Lung (tissue), 12 donors: ENCODE data around the gene ADAM10. TPM values are rescaled to one million over a fixed set of nuclear protein-coding genes. Genes with fewer than 3 reads are reported as not detected.
A peak's percentile ranks its signal among the peaks of the same experiment; 100 is the strongest.

ENCODE experiments used
- ATAC-seq: fragments of 200-7000 bp; cut with Tn5 transposase; one replicate; pipeline ENCODE4 v1.9.1; 2020; ENCODE audit warnings: moderate number of reproducible peaks; ENCODE audit not compliant: insufficient read depth, low FRiP score
- DNase-seq, 3 donors: peaks; one replicate each; pipeline ENCODE4 v3.0.0-alpha.2; 2013 to 2017
- H3K27ac ChIP-seq, 2 donors: one replicate each; pipeline ENCODE4 v1.5.1; 2013; ENCODE audit warnings: mild to moderate bottlenecking in 2 of 2, moderate library complexity in 2 of 2, control low read depth in 1 of 2, inconsistent platforms in 1 of 2, low read depth in 1 of 2, low read length in 1 of 2
- H3K27me3 ChIP-seq, 3 donors: one replicate each; pipeline ENCODE4 v1.5.1; 2013; ENCODE audit warnings: low read length in 2 of 3; ENCODE audit not compliant: control insufficient read depth in 3 of 3, insufficient read depth in 3 of 3
- H3K36me3 ChIP-seq, 4 donors: one replicate each; pipeline ENCODE4 v1.5.1; 2013; ENCODE audit warnings: low read length in 4 of 4, mild to moderate bottlenecking in 1 of 4, moderate library complexity in 1 of 4; ENCODE audit not compliant: control insufficient read depth in 4 of 4, insufficient read depth in 4 of 4
- H3K4me1 ChIP-seq, 5 donors: one replicate each; pipeline ENCODE4 v1.5.1; 2013; ENCODE audit warnings: low read length in 5 of 5, mild to moderate bottlenecking in 2 of 5, moderate library complexity in 1 of 5; ENCODE audit not compliant: control insufficient read depth in 5 of 5, insufficient read depth in 5 of 5
- H3K4me3 ChIP-seq: one replicate; pipeline ENCODE4 v1.5.1; 2013; ENCODE audit warnings: mild to moderate bottlenecking, control low read depth, moderate library complexity
- H3K9ac ChIP-seq, 2 donors: one replicate each; pipeline ENCODE4 v1.5.1; 2013; ENCODE audit warnings: low read length in 2 of 2, control low read depth in 1 of 2; ENCODE audit not compliant: insufficient read depth in 1 of 2
- H3K9me3 ChIP-seq, 4 donors: one replicate each; pipeline ENCODE4 v1.5.1; 2013; ENCODE audit warnings: low read length in 3 of 4, mild to moderate bottlenecking in 1 of 4, moderate library complexity in 1 of 4; ENCODE audit not compliant: control insufficient read depth in 4 of 4, insufficient read depth in 3 of 4
- CTCF ChIP-seq: IDR thresholded peaks from 2 replicates; pipeline ENCODE4 v1.5.1; 2012; ENCODE audit warnings: mild to moderate bottlenecking; ENCODE audit errors: control extremely low read depth, extremely low read depth
- WGBS, 2 donors: extraction: QIAGEN DNeasy Blood & Tissue Kit; methylation state at CpG; one replicate each; pipeline ENCODE4 v1.1.7; 2013; 5-methylcytosine and 5-hydroxymethylcytosine counted together
- polyA plus RNA-seq, 2 donors: library from polyadenylated mRNA; stranded (reverse); fragments of 200-250 nt; gene quantifications; one replicate each; pipeline ENCODE4 v1.2.1, GENCODE V29; 2013
- total RNA-seq, 2 donors: library from RNA; depleted of rRNA in 1 of 2; stranded (reverse); fragments of >200 nt in 1 of 2; gene quantifications; one replicate each; pipeline ENCODE4 v1.2.1, GENCODE V29; 2014 to 2021
- donor health status: control.
- donor health status: control.
- donor health status: Bipolar disorder and iron deficiency.
- donor health status: healthy.
- donor health status: DM: yes; HTN: yes; CAD: no.

The ADAM10 gene
- total and polyA plus RNA-seq, 4 donors, result 9.7 to 274 (median 88.6) TPM

- Histone ChIP-seq H3K4me3 (no peak overlapping the region), H3K4me1 (peaks cover 5 to 21% (median 7%) of the 10 kb centered on the region in 5 donors), H3K9me3 (no peaks in the 10 kb centered on the region), H3K36me3 (no peaks in the 10 kb centered on the region), H3K27me3 (no peaks in the 10 kb centered on the region), H3K9ac (no peak overlapping the region), H3K27ac (no peak overlapping the region)
- ATAC-seq (no peak), DNase-seq (no peak)
- WGBS, 2 donors, result 84 to 86% methylated on average over 12 of the region's 12 CpGs
- no peak for TF ChIP-seq CTCF
Measured at GRCh38 chr15:58726867-58727266, 22.6 kb downstream of the ADAM10 start.

- Histone ChIP-seq H3K36me3 (no peaks in the 10 kb centered on the region), H3K27ac (no peak overlapping the region), H3K27me3 (no peaks in the 10 kb centered on the region), H3K4me3 (no peak overlapping the region), H3K9me3 (no peaks in the 10 kb centered on the region), H3K4me1 (peaks cover 0 to 15% (median 7%) of the 10 kb centered on the region in 5 donors), H3K9ac (peak overlapping the region in 1 of 2 donors; percentile 9)
- WGBS, 2 donors, result 36 to 45% methylated on average over 1 of the region's 1 CpG
- no peak for TF ChIP-seq CTCF
- DNase-seq (peak in 2 of 3 donors; percentile 56 to 64), ATAC-seq (no peak)
Measured at GRCh38 chr15:58724466-58724865, 25.0 kb downstream of the ADAM10 start.

DNA sequence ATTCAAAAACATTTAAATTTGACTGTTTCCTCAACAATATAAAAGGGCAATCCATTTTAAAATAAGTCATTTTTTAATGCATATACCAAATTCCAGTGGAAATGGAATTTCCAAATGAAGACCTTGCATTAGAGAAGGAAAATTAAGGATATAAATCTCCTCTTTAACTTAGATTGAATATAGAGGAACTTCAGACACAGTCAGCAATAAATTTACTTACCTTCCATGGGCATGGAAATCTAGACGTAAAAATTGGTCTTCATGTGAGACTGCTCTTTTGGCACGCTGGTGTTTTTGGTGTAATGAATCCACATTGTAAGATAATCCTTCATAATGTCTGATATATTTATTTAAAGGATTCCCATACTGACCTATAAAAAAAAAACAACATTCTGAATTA is 32.1 kb downstream of the ADAM10 start:
- Histone ChIP-seq H3K36me3 (peaks cover 0 to 8% (median 7%) of the 10 kb centered on the region in 4 donors), H3K27ac (no peak overlapping the region), H3K4me1 (peaks cover 0 to 9% (median 0%) of the 10 kb centered on the region in 5 donors), H3K4me3 (no peak overlapping the region), H3K9ac (no peak overlapping the region), H3K27me3 (no peaks in the 10 kb centered on the region), H3K9me3 (peaks cover 0 to 1% (median 0%) of the 10 kb centered on the region in 4 donors)
- DNase-seq (no peak), ATAC-seq (no peak)
- WGBS, 2 donors, result 95 to 98% methylated on average over 2 of the region's 2 CpGs
- TF ChIP-seq CTCF, result no peak

GRCh38 chr15:58716027-58716426 is 33.5 kb downstream of the ADAM10 start:
- no peak for ATAC-seq
- Histone ChIP-seq H3K9ac (no peak overlapping the region), H3K36me3 (peaks cover 0 to 8% (median 7%) of the 10 kb centered on the region in 4 donors), H3K4me3 (no peak overlapping the region), H3K9me3 (peaks cover 0 to 1% (median 0%) of the 10 kb centered on the region in 4 donors), H3K4me1 (peaks cover 0 to 6% (median 0%) of the 10 kb centered on the region in 5 donors), H3K27me3 (no peaks in the 10 kb centered on the region), H3K27ac (no peak overlapping the region)
- no peak for TF ChIP-seq CTCF
- DNase-seq, result no peak
- WGBS, 2 donors, result 87 to 89% methylated on average over 4 of the region's 4 CpGs
